Stromal cell of bone marrow (primary cell): ENCODE data around the gene C1QBP.
"Not testable (repeated sequence)": the region's sequence is repeated elsewhere in the genome, so short reads cannot be mapped to it uniquely, and the experiment has no call there.

Experiments
- DNase-seq: peaks from one replicate; pipeline ENCODE4 v3.0.0-alpha.2; 2012; ENCODE audit warnings: low read depth

The C1QBP gene, protein sequence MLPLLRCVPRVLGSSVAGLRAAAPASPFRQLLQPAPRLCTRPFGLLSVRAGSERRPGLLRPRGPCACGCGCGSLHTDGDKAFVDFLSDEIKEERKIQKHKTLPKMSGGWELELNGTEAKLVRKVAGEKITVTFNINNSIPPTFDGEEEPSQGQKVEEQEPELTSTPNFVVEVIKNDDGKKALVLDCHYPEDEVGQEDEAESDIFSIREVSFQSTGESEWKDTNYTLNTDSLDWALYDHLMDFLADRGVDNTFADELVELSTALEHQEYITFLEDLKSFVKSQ

DNA sequence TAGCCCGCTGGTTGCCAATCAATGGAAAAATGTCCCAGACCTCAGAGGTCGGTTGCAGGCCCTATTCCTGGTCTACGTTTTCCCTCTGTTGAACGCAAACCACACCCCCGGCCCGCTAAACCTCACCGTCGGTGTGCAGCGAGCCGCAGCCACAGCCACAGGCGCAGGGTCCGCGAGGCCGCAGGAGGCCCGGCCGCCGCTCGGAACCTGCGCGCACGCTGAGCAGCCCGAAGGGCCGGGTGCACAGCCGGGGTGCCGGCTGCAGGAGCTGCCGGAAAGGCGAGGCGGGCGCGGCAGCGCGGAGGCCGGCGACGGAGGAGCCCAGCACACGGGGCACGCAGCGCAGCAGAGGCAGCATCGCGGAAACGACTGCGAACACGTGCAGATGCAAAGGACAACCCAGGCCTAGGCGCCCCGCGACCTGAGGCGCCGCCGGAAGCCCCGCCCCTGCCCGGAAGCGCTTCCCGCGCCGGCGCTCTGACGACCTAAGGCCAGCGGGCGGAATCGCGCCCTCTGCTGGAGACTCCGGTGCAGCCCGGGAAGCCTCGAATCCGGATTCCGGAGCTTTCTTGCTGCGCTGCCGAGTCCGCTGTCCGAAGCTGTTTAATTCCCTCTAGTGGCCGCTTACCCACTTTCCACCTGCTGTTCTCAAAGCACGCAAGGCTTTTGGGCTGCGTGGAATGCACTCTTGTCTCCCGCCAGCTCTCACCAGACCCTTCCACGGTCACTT lies at the start of gene C1QBP:
Gene C1QBP, minus strand, starts transcription at position 440 of the 730 bp plus-strand sequence. Its CDS starts 82 bp downstream, at position 358.
- DNase-seq = peak; percentile 82

DNA sequence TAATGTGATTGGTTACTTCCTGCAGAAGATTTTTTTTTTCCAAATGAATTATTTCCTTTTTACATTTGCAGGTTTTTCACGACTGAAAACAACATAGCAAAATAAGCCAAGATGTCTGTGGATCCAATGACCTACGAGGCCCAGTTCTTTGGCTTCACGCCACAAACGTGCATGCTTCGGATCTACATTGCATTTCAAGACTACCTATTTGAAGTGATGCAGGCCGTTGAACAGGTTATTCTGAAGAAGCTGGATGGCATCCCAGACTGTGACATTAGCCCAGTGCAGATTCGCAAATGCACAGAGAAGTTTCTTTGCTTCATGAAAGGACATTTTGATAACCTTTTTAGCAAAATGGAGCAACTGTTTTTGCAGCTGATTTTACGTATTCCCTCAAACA lies 49.8 kb upstream of the C1QBP start:
- no peak for DNase-seq

DNA sequence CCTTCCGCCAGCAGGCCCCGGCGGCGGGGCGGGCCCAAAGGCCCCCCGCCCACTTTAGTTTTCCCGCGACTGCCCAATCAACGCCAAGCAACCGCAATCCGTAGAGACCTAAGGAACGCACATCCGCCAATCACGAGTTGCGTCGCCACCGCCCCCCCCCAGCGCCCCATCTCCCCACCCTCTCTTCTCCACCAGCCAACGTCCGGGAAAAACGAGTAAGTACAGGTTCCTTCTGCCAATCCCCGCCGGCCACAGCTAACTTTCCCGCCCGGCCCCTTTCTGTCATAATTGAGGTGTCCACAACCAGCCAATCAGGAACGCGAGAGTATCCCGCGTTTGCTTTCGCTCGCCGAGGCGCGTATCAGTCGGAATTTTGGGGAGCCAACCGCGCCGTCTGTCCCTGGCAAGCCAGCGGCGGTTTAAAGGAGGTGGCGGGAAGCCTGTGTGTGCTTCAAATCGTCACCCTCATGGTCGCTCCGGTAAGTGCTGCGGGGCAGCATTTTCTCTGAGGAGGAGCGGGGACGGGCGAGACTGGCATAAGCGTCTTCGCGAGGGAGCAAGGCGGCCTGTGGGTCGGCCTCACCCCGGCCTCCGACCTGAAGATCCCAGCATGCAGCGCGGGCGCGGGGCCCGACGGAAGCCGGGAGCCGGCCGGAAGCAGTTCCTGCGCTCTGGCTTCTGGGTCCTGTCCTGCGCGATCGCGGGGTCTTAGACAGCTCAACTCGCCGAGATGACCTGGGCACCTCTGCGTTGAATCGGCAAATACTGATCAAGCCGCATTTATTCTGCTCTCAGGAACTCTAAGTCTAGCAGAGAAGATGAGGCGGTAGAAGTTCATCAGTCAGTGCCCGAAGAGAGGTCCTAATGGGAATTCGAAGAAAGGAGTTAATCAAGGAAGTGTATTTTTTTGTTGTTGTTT lies 47.5 kb upstream of the C1QBP start, which contains the start of gene MIS12:
Gene MIS12, plus strand, starts transcription at position 361 of the 919 bp plus-strand sequence. CDS start 2,297 bp downstream, outside the sequence.
- peak; percentile 99 for DNase-seq

DNA sequence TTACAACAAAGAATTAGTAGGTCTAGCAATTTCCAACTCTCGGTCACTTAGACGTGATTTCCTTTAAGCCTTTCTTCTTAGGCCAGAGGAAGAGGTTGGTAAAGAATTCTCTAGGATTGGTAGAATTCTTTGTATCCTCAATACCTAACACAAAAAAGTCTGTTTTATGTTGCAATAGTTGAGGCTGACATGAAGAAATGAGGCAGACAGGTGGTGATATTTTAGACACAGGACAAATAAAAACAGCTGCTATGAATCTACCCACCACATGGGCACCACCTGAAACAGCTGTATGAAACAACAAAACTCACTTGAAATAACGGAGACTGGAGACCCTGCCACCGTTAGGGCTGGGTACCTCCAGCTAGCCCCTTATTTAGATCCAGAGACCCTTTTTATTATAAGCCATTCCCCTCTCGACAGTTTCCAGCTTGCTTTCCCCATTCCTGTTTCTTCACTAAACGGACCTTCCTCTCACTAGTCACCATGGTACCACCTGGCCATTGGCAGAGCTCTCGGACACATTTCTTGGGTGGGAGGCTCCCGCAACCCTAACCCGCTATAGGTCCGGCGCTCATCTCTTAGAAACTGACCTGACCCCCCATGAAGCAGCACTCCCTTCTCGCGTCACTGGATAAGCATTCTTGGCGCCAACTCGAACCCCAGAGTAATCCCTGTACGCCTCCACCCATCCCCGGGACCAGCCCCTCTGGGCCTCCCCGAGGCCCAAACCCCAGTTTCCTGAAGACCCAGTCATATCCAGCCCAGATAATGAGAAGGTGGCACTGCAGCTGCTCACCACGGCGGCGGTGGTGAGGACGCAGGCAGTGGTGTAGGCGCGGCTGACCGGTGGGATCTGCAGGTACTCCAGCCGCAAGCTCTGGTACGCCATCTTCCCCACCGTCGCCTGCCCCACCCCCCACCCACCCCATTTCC lies 46.6 kb upstream of the C1QBP start, which contains the start of gene DERL2:
Gene DERL2, minus strand, starts transcription at position 909 of the 936 bp plus-strand sequence. Its CDS starts 17 bp downstream, at position 892.
- DNase-seq = no peak

DNA sequence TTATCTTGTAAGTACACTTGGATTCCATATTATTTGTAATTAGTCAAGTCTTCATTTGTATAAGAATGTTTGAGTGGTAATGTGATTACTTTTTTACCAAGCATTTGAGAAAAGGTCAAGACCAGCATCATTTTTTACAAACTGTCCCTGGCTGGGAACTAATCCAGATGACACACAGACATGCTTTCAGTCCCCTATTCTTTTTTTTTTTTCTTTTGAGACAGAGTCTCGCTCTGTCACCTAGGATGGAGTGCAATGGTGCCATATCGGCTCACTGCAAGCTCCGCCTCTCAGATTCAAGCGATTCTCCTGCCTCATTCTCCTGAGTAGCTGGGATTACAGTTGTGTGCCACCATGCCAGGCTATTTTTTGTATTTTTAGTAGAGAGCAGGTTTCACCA lies 42.5 kb upstream of the C1QBP start:
- no peak for DNase-seq

DNA sequence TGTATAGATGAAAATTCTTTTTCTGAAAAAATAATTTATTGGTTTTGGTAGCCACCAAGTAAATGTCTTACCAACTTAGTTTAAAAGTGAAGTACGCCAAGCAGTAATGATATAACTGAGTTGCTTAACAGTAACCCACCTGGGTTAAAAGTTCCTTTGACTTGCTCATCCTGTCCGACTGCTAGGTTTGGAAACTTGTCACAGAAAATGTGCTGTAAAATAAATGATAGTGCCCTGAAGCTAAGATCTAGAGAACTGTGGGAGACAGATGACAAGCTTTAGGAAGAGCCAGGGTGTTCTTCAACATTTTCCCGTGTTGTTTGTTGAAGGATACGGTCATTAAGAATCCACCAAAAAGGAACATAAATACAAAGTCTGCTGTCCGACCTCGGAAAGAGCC lies 42.0 kb upstream of the C1QBP start:
- DNase-seq = no peak

DNA sequence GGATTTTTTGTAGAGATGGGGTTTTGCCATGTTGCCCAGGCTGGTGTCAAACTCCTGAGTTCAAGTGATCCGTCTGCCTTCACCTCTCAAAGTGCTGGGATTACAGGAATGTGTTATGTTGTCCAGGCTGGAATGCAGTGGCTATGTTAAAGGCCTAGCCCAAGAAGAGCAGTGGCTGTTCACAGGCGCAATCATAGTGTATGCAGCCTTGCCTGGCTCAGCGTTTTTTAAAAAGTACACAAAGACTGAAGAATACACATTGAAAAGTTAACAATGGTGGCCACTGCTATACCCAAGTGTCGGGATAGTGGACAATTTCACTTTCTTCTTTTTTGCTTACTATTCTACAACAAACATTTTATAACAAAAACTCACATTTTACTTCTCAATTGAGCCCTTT lies 40.0 kb upstream of the C1QBP start:
- DNase-seq = no peak

DNA sequence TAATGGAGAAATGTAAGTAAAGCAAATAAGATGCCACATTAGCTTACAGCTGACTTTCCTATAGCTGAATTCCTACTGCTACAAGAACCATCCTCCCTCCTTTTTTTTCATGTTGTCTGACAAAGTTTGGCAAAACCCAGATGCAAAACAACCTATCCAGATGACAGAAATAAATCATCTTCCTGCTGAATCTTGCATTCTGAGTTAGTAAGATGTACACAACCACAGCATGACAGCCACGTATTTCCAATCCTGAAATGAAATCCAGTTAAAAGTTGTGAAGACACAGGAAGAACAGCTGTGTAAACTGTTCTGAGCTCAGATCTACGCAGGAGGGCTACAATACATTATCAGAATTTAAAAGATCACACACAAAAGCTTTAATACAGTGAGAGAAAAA lies 35.0 kb upstream of the C1QBP start:
- no peak for DNase-seq

DNA sequence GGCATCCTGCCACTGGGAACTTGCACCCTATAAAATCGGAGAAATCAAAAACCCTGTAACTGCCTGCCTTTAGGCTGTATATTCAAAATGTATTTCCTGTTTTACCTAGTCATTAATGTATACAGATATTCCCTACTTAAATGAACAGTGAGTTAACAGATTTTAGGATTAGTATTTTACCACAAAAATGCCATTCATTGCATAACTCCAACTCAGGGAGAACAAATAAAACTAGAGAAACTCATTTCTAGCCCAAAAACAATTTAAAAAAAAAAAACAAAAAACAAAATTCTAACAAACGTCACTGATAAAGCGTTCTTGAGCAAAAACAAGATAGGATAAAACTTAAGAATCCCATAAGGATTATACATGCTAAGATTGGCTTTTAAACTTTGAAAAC lies 33.6 kb upstream of the C1QBP start:
- no peak for DNase-seq

DNA sequence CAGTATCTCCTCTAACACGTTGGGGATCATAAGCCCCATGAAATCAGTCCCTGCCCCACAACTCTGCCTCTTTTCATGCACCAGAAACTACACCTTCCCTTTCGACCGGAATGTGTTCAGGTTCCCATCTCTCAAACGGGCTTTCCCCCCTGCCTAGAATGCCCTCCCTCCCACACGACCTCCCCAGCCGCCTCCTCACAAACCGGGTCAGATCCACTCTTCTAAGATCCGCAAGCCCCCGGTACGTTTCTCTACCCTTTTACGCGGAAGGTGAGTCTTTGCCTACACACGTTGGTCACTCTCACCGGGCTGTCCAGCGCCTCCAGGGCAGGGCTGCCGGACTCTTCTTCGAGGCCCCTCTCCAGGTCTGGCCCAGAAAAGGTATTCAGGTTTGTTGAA lies 29.1 kb upstream of the C1QBP start:
- DNase-seq = no peak

DNA sequence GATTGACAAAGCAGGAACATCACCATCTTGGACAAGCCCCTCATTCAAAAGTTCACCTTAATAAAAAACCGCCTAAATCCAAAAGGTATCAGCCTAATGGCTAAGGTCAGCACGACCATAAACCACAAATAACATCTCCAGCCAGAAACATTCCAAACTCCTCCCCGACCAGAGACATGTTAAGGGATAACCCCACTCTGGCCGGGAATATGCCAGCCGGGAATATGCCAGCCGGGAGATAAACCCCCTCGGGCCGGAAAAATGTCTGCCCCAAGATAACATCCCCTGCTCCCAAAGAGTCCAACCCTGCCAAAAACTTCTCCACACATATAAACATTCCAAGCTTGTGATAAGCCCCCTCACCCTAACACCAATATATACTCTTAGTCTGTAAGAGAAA lies 28.5 kb upstream of the C1QBP start:
- no peak for DNase-seq

DNA sequence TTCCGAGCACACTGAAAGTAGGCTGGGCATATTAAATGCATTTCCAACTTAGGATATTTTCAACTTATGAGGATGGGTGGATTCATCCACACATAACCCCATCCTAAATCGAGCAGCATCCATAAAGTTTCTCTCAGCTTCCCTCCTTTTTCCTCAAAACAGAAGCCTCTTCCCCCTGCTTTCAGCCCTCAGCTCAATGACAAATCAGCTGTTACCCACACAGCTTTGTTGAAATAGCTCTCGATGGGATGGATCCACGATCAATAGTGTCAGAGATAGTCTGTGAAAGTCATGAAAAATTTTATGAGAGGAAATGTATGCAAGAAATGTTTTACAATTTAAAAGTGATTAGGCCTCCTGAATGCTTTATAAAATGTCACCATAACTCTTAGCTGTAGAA lies 27.3 kb upstream of the C1QBP start:
- DNase-seq = no peak

DNA sequence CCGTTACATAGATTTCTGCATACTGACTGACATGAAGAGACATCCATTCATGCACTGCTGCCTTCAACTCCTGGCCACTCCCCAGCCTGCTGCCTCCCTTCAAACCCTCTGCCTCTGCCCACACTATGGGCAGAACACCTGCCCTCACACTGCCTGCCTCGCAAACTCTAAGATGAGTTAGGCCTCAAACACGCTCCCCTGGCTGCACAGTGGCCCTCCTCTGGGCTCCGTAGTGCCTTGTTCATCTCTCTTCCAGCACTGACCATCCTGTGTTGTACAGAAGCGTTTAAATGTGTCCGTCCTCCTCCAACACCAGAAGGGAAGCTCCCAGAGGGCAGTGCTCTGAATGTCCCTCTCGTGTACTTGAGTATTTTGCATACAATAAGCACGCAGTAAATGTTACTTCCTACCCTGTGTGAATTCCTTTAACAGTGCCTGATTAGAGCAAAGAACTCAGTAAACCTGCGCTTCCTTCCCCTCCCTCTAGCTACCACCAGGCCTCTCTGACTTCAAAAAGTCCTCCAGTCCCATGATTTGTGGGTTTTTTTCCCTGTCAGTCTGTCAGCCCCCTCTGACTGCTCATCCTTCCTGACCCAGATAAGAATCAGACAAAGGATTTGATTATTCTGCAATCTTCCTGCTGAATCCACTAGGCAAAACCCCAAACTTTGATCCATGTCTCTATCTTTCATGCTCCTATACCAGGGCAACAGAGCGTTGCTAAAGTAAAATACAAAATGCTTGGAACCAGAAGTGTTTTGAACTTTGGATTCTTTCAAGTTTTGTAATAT lies 26.0 kb upstream of the C1QBP start:
- no peak for DNase-seq

DNA sequence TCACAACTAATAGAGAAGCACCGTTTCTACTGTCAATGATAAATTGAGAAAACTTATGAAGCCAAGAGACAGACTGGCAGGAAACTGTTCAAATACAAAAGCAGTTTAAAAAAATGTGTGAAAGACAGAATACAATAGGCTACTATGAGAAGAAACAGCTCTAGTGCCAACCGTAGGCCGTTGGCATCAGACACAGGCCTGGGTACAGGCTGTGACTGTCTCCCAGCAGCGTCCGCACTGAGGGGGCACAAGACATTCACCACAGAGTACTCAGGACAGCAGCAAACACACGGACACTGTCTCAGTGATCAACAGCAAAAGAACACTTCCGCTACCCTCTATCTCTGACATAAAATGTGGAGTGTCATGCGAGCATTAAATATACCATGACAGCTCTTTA lies 7.8 kb upstream of the C1QBP start:
- DNase-seq = no peak

DNA sequence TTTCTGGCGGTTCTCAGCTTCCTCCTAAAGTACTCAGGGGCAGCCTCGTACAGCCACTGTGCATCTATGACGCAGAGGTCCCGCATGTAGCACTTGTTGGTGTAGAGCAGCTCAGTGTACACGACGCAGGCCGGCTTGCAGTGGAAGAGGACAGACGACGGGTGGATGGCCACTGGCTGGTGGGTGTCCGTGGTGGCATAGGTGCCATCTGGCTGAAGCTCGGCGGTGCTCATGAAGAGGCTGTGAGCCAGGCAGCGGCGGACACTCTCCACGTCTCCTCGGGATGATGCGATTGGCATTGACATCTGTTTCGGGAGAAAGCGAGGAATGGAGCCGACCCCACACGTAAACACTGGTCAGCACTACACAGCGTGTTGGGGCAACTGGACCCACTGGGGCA lies 5.3 kb upstream of the C1QBP start:
- no peak for DNase-seq

DNA sequence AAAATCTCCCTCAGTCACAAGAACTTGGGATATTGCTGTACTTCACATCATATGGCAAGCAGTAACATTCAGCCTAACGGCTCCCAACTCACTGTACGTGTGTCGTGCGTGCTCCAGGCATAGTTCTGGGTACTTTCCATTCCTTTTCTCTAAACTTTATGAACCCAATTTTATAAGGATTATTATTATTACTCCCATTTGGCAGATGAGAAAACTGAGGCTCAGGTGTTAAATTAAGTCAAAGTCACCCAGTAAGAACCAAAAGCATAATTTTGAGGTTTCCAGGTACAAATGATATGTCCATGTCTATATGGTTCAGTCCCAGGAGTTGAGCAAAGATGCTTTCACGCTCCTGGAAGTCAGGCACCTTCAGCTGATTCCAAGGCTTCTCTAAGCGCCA lies 4.8 kb upstream of the C1QBP start:
- no peak for DNase-seq

DNA sequence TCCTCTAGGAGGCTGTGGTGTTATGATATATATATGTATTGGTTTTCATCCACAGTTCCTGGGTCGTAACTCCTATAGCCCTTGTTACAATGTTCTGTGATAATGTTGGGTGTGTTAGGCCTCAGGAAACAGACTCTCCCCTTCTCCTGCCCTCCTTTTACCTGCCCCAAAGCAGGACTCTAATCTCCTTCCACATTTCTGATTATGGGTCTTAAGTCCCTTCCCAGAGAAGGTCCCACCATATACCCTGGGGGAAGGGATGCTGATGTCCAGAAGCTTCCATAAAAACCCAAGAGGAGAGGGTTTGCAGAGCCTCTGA lies 450 bp upstream of the C1QBP start:
- DNase-seq = no peak

DNA sequence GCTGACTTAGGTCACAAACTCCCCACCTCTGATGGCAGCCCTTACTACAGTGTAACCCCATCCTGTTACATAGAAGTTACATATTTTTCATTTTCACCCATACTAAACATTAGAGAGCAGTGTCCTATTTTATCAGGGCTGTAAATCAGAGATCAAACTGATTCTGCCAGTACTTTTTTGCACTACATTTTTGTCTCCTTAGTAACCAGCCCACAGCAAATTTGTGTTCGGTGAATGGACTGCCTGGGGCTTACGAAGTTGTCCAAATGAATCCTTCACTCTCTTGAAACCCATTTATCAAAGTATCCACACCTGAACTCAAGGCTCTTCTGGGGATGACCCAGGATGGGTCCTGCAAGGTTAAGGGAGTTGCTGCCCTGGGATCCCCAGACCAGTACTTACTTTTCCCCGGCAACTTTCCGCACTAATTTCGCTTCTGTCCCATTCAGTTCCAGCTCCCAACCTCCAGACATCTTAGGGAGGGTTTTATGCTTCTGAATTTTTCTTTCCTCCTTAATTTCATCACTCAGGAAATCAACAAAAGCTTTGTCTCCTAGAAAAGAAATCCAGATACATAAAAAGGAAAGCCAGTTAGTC lies 1.1 kb downstream of the C1QBP start:
- no peak for DNase-seq

DNA sequence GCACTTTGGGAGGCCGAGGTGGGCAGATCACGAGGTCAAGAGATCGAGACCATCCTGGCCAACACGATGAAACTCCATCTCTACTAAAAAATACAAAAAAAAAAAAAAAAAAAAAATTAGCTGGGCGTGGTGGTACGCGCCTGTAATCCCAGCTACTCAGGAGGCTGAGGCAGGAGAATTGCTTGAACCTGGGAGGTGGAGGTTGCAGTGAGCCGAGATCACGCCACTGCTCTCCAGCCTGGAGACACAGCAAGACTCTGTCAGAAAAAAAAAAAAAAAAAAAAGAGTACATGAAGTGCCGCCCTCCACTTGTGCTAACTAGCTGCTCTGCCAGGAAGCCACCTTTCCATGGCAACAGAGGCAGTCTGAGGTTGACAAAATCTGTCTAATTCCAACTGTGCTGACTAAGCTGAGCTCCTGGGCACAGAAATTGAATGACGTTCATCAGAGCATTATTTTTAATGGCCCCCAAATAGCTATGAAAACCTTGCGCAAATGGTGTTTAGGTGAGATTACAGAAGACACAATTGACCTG lies 3.1 kb downstream of the C1QBP start:
- not testable (repeated sequence) for DNase-seq

DNA sequence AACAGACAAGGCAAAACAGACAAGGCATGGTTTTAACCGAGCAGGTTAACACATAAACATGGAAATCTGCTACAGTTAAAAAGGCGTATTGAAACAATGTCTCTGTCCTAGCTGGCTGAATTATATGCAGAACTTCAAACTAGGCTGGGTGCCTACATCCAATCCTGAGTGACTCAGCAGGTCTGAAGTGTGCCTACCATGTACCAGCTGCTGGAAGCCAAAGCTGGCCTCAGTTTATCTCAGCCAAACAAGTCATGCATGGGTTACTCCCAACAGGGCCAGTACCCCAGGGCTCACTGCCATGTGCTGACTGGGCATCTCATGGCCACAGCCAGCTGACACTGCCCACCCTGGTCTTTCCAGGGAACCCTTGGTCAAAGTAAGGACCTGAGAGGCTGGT lies 4.0 kb downstream of the C1QBP start:
- no peak for DNase-seq
